Measurements from ENCODE around the gene FAM83E. TPM values are rescaled to one million over a fixed set of nuclear protein-coding genes. Genes with fewer than 3 reads are reported as not detected.

Gene FAM83E
- total RNA-seq, 1 donor from 2014 or later, result 7.3 TPM

Other genes with a start within 250 kb of the FAM83E start
- gene KDELR1, start 223.5 kb downstream of the FAM83E start, total RNA-seq, result 70.9 and 74.2 TPM in 2 replicates
- gene GRIN2D, start 221.4 kb downstream of the FAM83E start, total RNA-seq, result 0.16 and 0.17 TPM in 2 replicates
- gene GRWD1, start 169.1 kb downstream of the FAM83E start, total RNA-seq, result 96.0 and 100 TPM in 2 replicates
- 2.2 and 2.4 TPM in 2 replicates for gene KCNJ14, start 159.5 kb downstream of the FAM83E start, total RNA-seq
- 35.9 and 37.1 TPM in 2 replicates for gene CYTH2, start 145.7 kb downstream of the FAM83E start, total RNA-seq
- gene LMTK3, start 103.2 kb downstream of the FAM83E start, total RNA-seq, result 2.0 and 3.1 TPM in 2 replicates
- gene SULT2B1, start 62.9 kb downstream of the FAM83E start, total RNA-seq, result not detected in 2 replicates
- not detected in 2 replicates for gene SPACA4, start 8.3 kb downstream of the FAM83E start, total RNA-seq
- gene RPL18, start 4.1 kb upstream of the FAM83E start, total RNA-seq, result 1,774 and 1,780 TPM in 2 replicates
- 40.8 and 44.1 TPM in 2 replicates for gene SPHK2, start 4.4 kb upstream of the FAM83E start, total RNA-seq
- 8.5 and 9.1 TPM in 2 replicates for gene DBP, start 22.3 kb upstream of the FAM83E start, total RNA-seq
- 13.0 and 13.9 TPM in 2 replicates for gene CA11, start 31.1 kb upstream of the FAM83E start, total RNA-seq
- gene NTN5, start 57.9 kb upstream of the FAM83E start, total RNA-seq, result 0.44 and 0.54 TPM in 2 replicates
- gene FUT2, start 80.9 kb upstream of the FAM83E start, total RNA-seq, result not detected in 2 replicates
- gene MAMSTR, start 104.6 kb upstream of the FAM83E start, total RNA-seq, result 1.4 and 1.7 TPM in 2 replicates
- 0.44 and 0.88 TPM in 2 replicates for gene RASIP1, start 125.5 kb upstream of the FAM83E start, total RNA-seq
- 0.37 TPM in 1 of 2 replicates, not detected in the other for gene IZUMO1, start 131.8 kb upstream of the FAM83E start, total RNA-seq
- 0.54 and 0.57 TPM in 2 replicates for gene FUT1, start 137.6 kb upstream of the FAM83E start, total RNA-seq
- not detected in 2 replicates for gene FGF21, start 140.4 kb upstream of the FAM83E start, total RNA-seq
- 93.3 and 93.6 TPM in 2 replicates for gene BCAT2, start 196.0 kb upstream of the FAM83E start, total RNA-seq
- 0.57 and 0.64 TPM in 2 replicates for gene HSD17B14, start 221.4 kb upstream of the FAM83E start, total RNA-seq